Suprapubic skin (tissue), 4 donors: Measurements from ENCODE around the gene CREG2. TPM values are rescaled to one million over a fixed set of nuclear protein-coding genes. Genes with fewer than 3 reads are reported as not detected.

Experiments used
- DNase-seq, 2 donors: peaks; one replicate each; pipeline ENCODE4 v3.0.0-alpha.2; 2019; ENCODE audit warnings: low spot score in 2 of 2
- H3K27ac ChIP-seq: fragments of 200-600 bp; sonication (generic); one replicate; pipeline ENCODE4 v1.5.1; 2019
- H3K27me3 ChIP-seq: fragments of 200-600 bp; sonication (generic); one replicate; pipeline ENCODE4 v1.5.1; 2019
- H3K36me3 ChIP-seq: fragments of 200-600 bp; sonication (generic); one replicate; pipeline ENCODE4 v1.5.1; 2019
- H3K4me1 ChIP-seq: fragments of 200-600 bp; sonication (generic); one replicate; pipeline ENCODE4 v1.5.1; 2019
- H3K4me3 ChIP-seq: fragments of 200-600 bp; sonication (generic); one replicate; pipeline ENCODE4 v1.5.1; 2019; ENCODE audit warnings: mild to moderate bottlenecking
- H3K9me3 ChIP-seq: fragments of 200-600 bp; sonication (generic); one replicate; pipeline ENCODE4 v1.5.1; 2019
- EP300 ChIP-seq: sonication (generic); formaldehyde crosslinking; IDR thresholded peaks from one replicate; pipeline ENCODE4 v1.6.1; 2017; ENCODE audit warnings: antibody characterized with exemption
- POLR2A ChIP-seq, 2 donors: fragments of 450-650 bp; IDR thresholded peaks; one replicate each; pipeline ENCODE4 v1.6.1; 2017; ENCODE audit warnings: antibody characterized with exemption in 2 of 2, mild to moderate bottlenecking in 2 of 2, moderate library complexity in 2 of 2
- POLR2AphosphoS5 ChIP-seq, 3 donors: sonication (generic); formaldehyde crosslinking; IDR thresholded peaks; one replicate each; pipeline ENCODE4 v1.6.1; 2017; ENCODE audit warnings: antibody characterized with exemption in 3 of 3
- WGBS: methylation state at CpG from one replicate; pipeline ENCODE4 v1.1.5; 2018; 5-methylcytosine and 5-hydroxymethylcytosine counted together
- total RNA-seq, 4 donors: library from RNA; depleted of rRNA; stranded (reverse); fragments of >200 nt; gene quantifications; one replicate each; pipeline ENCODE4 v1.1.0, GENCODE V29; 2016
- TF ChIP-seq, protein P1 (sequence below), 2 donors: fragments of 200-600 bp in 1 of 2; fragments of 450-650 bp in 1 of 2; sonication (generic) in 1 of 2; IDR thresholded peaks; one replicate each; pipeline ENCODE4 v1.5.1; 2016 to 2019; ENCODE audit warnings: antibody characterized with exemption in 2 of 2, mild to moderate bottlenecking in 1 of 2, moderate library complexity in 1 of 2

CREG2 gene
- total RNA-seq, 4 donors from 2014 or later: 0.17 to 1.3 TPM; not detected in 2

DNA sequence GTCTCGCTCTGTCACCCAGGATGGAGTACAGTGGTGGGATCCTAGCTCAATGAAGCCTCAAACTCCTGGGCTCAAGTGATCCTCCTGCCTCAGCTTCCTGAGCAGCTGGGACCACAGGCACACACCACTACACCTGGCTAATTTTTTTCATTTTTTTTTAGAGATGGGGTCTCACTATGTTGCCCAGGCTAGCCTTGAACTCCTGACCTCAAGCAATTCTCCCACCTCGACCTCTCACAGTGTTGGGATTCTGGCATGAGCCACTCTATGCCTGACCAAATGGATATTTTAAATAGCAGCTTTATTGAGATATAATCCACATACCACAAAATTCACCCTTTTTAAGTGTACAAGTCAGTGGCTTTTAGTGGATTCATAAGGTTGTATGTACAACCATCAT lies 89.9 kb downstream of the CREG2 start:
- H3K9me3 ChIP-seq: no peaks in the 10 kb centered on the region
- TF ChIP-seq, protein P1, sequence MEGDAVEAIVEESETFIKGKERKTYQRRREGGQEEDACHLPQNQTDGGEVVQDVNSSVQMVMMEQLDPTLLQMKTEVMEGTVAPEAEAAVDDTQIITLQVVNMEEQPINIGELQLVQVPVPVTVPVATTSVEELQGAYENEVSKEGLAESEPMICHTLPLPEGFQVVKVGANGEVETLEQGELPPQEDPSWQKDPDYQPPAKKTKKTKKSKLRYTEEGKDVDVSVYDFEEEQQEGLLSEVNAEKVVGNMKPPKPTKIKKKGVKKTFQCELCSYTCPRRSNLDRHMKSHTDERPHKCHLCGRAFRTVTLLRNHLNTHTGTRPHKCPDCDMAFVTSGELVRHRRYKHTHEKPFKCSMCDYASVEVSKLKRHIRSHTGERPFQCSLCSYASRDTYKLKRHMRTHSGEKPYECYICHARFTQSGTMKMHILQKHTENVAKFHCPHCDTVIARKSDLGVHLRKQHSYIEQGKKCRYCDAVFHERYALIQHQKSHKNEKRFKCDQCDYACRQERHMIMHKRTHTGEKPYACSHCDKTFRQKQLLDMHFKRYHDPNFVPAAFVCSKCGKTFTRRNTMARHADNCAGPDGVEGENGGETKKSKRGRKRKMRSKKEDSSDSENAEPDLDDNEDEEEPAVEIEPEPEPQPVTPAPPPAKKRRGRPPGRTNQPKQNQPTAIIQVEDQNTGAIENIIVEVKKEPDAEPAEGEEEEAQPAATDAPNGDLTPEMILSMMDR (IDR thresholded peaks at IDR 0.05): no peak
- TF ChIP-seq POLR2A (IDR thresholded peaks at IDR 0.05) (no peak), EP300 (no peak), POLR2AphosphoS5 (IDR thresholded peaks at IDR 0.05) (no peak)
- DNase-seq: no peak
- no peak overlapping the region for H3K27ac ChIP-seq
- H3K4me3 ChIP-seq: no peak overlapping the region
- 85% methylated on average over 2 of the region's 2 CpGs for WGBS
- H3K27me3 ChIP-seq: no peaks in the 10 kb centered on the region
- peaks cover 58% of the 10 kb centered on the region for H3K4me1 ChIP-seq
- H3K36me3 ChIP-seq: peaks cover 19% of the 10 kb centered on the region

DNA sequence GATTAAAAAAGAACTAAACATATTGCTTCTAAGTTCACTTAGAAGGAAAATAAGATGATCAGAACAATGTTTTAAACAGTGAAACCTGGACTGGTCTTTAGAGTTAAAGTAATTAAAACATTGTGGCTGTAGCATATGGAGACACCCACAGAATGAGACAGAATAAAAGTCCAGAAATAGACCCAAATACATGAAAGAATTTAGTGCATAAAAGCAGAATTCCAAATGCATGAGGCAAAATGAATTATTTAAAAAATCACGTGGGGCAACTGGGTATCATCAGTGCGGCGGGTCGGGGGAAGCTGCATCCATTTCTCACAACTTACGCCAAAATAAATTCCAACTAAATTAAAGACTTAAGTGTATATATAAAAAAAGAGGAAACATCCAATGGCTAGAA lies 90.9 kb downstream of the CREG2 start:
- Histone ChIP-seq H3K4me3 (no peak overlapping the region), H3K27me3 (no peaks in the 10 kb centered on the region), H3K27ac (no peak overlapping the region), H3K4me1 (peaks cover 48% of the 10 kb centered on the region), H3K36me3 (peaks cover 27% of the 10 kb centered on the region), H3K9me3 (no peaks in the 10 kb centered on the region)
- TF ChIP-seq POLR2AphosphoS5 (IDR thresholded peaks at IDR 0.05) (no peak), EP300 (no peak), POLR2A (IDR thresholded peaks at IDR 0.05) (no peak)
- TF ChIP-seq, protein P1 (IDR thresholded peaks at IDR 0.05): no peak
- 63% methylated on average over 5 of the region's 5 CpGs for WGBS
- DNase-seq: no peak

DNA sequence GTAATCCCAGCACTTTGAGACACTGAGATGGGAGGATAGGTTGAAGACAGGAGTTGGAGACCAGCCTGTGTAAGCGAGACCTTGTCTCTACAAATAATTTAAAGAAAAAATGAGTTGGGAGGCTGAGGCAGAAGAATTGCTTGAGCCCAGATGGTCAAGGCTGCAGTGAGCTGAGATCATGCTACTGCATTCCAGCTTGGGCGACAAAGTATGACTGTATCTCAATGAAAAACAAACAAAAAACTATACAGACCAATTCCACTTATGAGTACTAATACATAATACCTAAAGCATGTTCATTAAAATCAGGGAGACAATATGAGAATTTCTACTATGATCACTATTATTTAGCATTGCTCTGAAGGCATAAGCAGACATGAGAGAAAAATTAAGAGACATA lies 91.4 kb downstream of the CREG2 start:
- DNase-seq: no peak
- 65% methylated on average over 2 of the region's 2 CpGs for WGBS
- no peaks in the 10 kb centered on the region for H3K9me3 ChIP-seq

More for the DNA sequence above, 91.4 kb downstream of the CREG2 start:
- H3K4me1 ChIP-seq: peaks cover 44% of the 10 kb centered on the region
- H3K27me3 ChIP-seq: no peaks in the 10 kb centered on the region
- peaks cover 27% of the 10 kb centered on the region for H3K36me3 ChIP-seq
- H3K4me3 ChIP-seq: no peak overlapping the region
- no peak overlapping the region for H3K27ac ChIP-seq
- TF ChIP-seq POLR2AphosphoS5 (IDR thresholded peaks at IDR 0.05) (no peak), EP300 (no peak), POLR2A (IDR thresholded peaks at IDR 0.05) (no peak)

Other genes starting within 250 kb of the CREG2 start
- gene TBC1D8, start 236.1 kb downstream of the CREG2 start, total RNA-seq: 100 to 1,000 TPM in 1 of 4 donors, 10 to 100 TPM in 3; 38.8 to 309 (median 68.3) TPM
- gene CNOT11, start 134.6 kb downstream of the CREG2 start, total RNA-seq: 10 to 100 TPM; 24.9 to 32.7 (median 28.6) TPM
- gene RNF149, start 78.8 kb downstream of the CREG2 start, total RNA-seq: 100 to 1,000 TPM in 1 of 4 donors, 10 to 100 TPM in 3; 70.1 to 135 (median 77.7) TPM
- under 1 TPM in 1 of 4 donors, not detected in 3; 0.70 TPM for gene RFX8, start 87.6 kb upstream of the CREG2 start, total RNA-seq